Measurements from ENCODE around the gene FBLN1. TPM values are rescaled to one million over a fixed set of nuclear protein-coding genes. Genes with fewer than 3 reads are reported as not detected.
"Not testable (repeated sequence)": the region's sequence is repeated elsewhere in the genome, so short reads cannot be mapped to it uniquely, and the experiment has no call there.

The FBLN1 gene
- total RNA-seq, 1 donor from 2014 or later = 211 TPM

DNA sequence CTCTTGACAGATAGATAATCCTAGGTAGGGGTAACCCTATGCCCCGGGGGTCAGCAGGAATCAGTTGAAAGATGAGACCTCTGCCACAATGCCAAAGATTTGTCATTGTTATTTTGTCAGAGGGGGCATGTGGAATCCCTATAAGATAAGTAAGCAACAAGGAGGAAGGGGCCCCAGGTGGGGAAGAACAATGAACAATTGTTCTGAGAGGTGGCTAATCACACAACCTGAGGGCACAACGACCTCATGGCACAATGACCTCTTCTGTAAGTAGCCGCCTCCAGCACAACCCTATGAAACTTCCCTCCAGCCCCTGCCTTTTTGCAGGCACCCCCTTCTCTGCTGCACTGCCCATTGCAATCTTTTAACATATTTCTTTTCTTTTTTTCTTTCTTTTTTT, 11.8 kb upstream of the FBLN1 start:
- Mint-ChIP-seq H3K27ac (ENCODE audit: unreplicated experiment) (no peak overlapping the region), H3K4me1 (ENCODE audit: unreplicated experiment) (peaks cover 28% of the 10 kb centered on the region)

DNA sequence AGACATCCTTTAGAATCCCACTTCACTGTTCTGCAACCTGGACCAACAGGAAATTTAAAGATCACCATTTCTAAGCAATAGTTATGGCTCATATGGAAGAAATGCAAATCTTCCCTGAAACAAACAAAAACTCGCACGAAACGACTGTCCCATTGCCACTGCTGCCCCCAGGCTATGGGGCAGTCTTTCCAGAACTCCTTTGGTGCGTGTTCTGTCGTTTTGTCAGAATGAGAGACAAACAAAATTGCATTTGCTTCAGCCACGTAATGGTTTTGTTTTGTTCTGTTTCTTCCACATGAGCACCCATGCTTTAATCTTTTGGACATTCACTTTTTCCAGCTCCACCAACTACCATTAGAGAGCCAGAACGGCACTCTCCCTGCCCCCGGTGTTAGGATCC, 10.8 kb upstream of the FBLN1 start:
- Mint-ChIP-seq H3K36me3 (ENCODE audit: unreplicated experiment) (no peaks in the 10 kb centered on the region), H3K4me3 (ENCODE audit: unreplicated experiment) (no peak overlapping the region), H3K27me3 (ENCODE audit: unreplicated experiment) (no peaks in the 10 kb centered on the region)

More for the DNA sequence above, 11.8 kb upstream of the FBLN1 start:
- DNase-seq (ENCODE audit: extremely low spot score, unreplicated experiment) = no peak
- Mint-ChIP-seq H3K9me3 (ENCODE audit: unreplicated experiment) (peaks cover 7% of the 10 kb centered on the region), H3K36me3 (ENCODE audit: unreplicated experiment) (no peaks in the 10 kb centered on the region), H3K27me3 (ENCODE audit: unreplicated experiment) (no peaks in the 10 kb centered on the region), H3K4me3 (ENCODE audit: unreplicated experiment) (no peak overlapping the region)
- TF ChIP-seq, protein P1, sequence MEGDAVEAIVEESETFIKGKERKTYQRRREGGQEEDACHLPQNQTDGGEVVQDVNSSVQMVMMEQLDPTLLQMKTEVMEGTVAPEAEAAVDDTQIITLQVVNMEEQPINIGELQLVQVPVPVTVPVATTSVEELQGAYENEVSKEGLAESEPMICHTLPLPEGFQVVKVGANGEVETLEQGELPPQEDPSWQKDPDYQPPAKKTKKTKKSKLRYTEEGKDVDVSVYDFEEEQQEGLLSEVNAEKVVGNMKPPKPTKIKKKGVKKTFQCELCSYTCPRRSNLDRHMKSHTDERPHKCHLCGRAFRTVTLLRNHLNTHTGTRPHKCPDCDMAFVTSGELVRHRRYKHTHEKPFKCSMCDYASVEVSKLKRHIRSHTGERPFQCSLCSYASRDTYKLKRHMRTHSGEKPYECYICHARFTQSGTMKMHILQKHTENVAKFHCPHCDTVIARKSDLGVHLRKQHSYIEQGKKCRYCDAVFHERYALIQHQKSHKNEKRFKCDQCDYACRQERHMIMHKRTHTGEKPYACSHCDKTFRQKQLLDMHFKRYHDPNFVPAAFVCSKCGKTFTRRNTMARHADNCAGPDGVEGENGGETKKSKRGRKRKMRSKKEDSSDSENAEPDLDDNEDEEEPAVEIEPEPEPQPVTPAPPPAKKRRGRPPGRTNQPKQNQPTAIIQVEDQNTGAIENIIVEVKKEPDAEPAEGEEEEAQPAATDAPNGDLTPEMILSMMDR (IDR thresholded peaks at IDR 0.05) = no peak

DNA sequence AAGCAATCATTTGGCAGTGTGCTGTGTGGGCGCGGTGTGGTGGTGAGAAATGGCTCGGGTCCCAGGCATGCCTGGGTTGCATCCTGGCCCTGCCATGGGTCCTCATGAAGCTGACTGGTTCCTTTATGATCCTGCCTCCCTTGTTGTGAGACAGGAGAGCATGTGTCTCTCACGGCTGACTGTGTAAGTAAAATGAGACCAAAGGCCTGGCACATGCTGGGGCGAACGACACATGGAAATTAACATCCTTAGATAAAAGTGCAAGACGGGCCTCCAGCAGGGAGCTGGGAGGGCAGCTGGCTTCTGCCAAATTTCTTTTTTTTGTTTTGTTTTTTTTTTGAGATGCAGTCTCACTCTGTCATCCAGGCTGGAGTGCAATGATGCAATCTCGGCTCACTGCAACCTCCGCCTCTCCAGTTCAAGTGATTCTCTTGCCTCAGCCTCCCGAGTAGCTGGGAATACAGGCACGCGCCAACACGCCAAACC, 9.4 kb upstream of the FBLN1 start:
- no peak for DNase-seq (ENCODE audit: extremely low spot score, unreplicated experiment)
- TF ChIP-seq, protein P1 (IDR thresholded peaks at IDR 0.05) = no peak

More for the DNA sequence above, 10.8 kb upstream of the FBLN1 start:
- no peak for DNase-seq (ENCODE audit: extremely low spot score, unreplicated experiment)
- TF ChIP-seq, protein P1 (IDR thresholded peaks at IDR 0.05) = no peak
- peaks cover 35% of the 10 kb centered on the region for H3K4me1 Mint-ChIP-seq (ENCODE audit: unreplicated experiment)
- H3K9me3 Mint-ChIP-seq (ENCODE audit: unreplicated experiment) = peaks cover 7% of the 10 kb centered on the region
- H3K27ac Mint-ChIP-seq (ENCODE audit: unreplicated experiment) = peak overlapping the region; percentile 65

DNA sequence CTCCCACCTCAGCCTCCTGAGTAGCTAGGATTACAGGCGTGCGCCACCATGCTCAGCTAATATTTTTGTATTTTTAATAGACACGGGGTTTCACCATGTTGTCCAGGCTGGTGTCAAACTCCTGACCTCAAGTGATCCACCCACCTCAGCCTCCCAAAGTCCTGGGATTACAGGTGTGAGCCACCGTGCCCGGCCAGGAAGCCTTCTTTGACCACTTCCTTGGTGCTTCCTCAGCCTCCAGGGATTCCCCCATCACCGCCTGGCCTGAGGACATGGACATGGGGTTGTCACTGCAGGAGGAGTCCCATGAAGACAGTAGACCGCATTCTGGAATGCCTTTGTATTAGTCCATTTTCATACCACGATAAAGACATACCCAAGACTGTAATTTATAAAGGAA, 8.4 kb upstream of the FBLN1 start:
- H3K9me3 Mint-ChIP-seq (ENCODE audit: unreplicated experiment); H3K27me3 Mint-ChIP-seq (ENCODE audit: unreplicated experiment); DNase-seq (ENCODE audit: extremely low spot score, unreplicated experiment); H3K36me3 Mint-ChIP-seq (ENCODE audit: unreplicated experiment); H3K4me3 Mint-ChIP-seq (ENCODE audit: unreplicated experiment): not testable (repeated sequence)
- Mint-ChIP-seq H3K27ac (ENCODE audit: unreplicated experiment) (peak overlapping the region; percentile 81), H3K4me1 (ENCODE audit: unreplicated experiment) (peaks cover 50% of the 10 kb centered on the region)

More for the DNA sequence above, 9.4 kb upstream of the FBLN1 start:
- Mint-ChIP-seq H3K4me1 (ENCODE audit: unreplicated experiment) (peaks cover 50% of the 10 kb centered on the region), H3K9me3 (ENCODE audit: unreplicated experiment) (peaks cover 5% of the 10 kb centered on the region), H3K27ac (ENCODE audit: unreplicated experiment) (peak overlapping the region; percentile 81), H3K4me3 (ENCODE audit: unreplicated experiment) (no peak overlapping the region), H3K36me3 (ENCODE audit: unreplicated experiment) (no peaks in the 10 kb centered on the region), H3K27me3 (ENCODE audit: unreplicated experiment) (no peaks in the 10 kb centered on the region)

DNA sequence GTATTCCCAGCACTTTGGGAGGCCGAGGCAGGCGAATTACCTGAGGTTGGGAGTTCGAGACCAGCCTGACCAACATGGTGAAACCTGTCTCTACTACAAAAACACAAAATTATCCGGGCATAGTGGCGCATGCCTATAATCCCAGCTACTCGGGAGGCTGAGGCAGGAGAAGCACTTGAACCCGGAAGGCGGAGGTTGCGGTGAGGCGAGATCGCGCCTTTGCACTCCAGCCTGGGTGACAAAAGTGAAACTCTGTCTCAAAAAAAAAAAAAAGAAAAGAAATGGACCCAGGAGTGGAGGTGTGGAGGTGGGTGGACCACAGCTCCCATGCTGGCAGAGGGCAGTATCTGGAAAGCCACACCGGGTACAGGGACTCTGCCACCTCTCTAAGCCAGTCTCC, 7.1 kb upstream of the FBLN1 start:
- not testable (repeated sequence) for H3K4me3 Mint-ChIP-seq (ENCODE audit: unreplicated experiment); H3K27me3 Mint-ChIP-seq (ENCODE audit: unreplicated experiment); H3K36me3 Mint-ChIP-seq (ENCODE audit: unreplicated experiment); H3K27ac Mint-ChIP-seq (ENCODE audit: unreplicated experiment); DNase-seq (ENCODE audit: extremely low spot score, unreplicated experiment); H3K9me3 Mint-ChIP-seq (ENCODE audit: unreplicated experiment)
- peaks cover 60% of the 10 kb centered on the region for H3K4me1 Mint-ChIP-seq (ENCODE audit: unreplicated experiment)

DNA sequence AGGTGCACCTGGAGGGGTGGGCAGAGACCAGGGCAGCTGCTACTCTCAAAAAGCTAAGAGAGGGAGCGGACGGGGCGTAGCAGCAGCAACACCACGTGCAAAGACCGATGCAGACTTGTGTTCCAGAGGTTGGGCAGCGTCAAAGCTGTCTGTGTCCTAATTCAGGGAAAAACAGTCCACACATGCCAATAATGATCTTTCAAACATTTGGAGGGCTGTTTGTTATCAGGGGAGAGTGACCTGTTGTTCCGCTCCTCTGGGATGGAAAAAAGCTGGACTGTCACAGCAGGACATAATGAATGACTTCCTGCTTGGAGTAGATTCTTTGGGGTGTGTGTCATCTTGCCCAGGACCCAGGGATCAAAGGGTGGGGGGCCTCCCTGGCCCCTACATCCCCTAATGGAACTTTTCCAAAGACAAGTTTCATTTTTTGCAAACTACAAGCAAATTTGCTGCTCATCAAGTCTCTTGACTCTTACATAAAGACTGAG, 6.2 kb upstream of the FBLN1 start:
- DNase-seq (ENCODE audit: extremely low spot score, unreplicated experiment) = no peak
- peaks cover 62% of the 10 kb centered on the region for H3K4me1 Mint-ChIP-seq (ENCODE audit: unreplicated experiment)
- no peaks in the 10 kb centered on the region for H3K27me3 Mint-ChIP-seq (ENCODE audit: unreplicated experiment)
- TF ChIP-seq, protein P1 (IDR thresholded peaks at IDR 0.05) = no peak
- no peak overlapping the region for H3K4me3 Mint-ChIP-seq (ENCODE audit: unreplicated experiment)
- H3K36me3 Mint-ChIP-seq (ENCODE audit: unreplicated experiment) = no peaks in the 10 kb centered on the region
- no peak overlapping the region for H3K27ac Mint-ChIP-seq (ENCODE audit: unreplicated experiment)
- H3K9me3 Mint-ChIP-seq (ENCODE audit: unreplicated experiment) = no peaks in the 10 kb centered on the region

Measured in osteocyte (in vitro differentiated cells).